NB4 (cell line): ENCODE results near the gene CPHXL2.

Source experiments
- DNase-seq: peaks from one replicate; pipeline ENCODE4 v3.0.0; 2010; ENCODE audit warnings: low read depth
- H3K4me3 ChIP-seq: one replicate; pipeline ENCODE4 v1.5.1; 2011; ENCODE audit warnings: mild to moderate bottlenecking, low read depth, low read length, moderate library complexity
- CTCF ChIP-seq: IDR thresholded peaks from one replicate; pipeline ENCODE4 v1.5.1; 2012; ENCODE audit warnings: low read depth, low read length
- MAX ChIP-seq: IDR thresholded peaks from 2 replicates; pipeline ENCODE4 v1.6.1; 2011; ENCODE audit warnings: low read depth, low read length
- MYC ChIP-seq: IDR thresholded peaks from 2 replicates; pipeline ENCODE4 v1.6.1; 2011; ENCODE audit warnings: low read depth, low read length
- POLR2A ChIP-seq: IDR thresholded peaks from 2 replicates; pipeline ENCODE4 v1.6.1; 2011; ENCODE audit warnings: mild to moderate bottlenecking; ENCODE audit not compliant: insufficient read length; ENCODE audit errors: extremely low read depth

Gene CPHXL2

GRCh38 chr16:75626806-75627205 lies 50.0 kb downstream of the CPHXL2 start:
- DNase-seq, result no peak
- no peak overlapping the region for H3K4me3 ChIP-seq
- TF ChIP-seq POLR2A, result no peak
- TF ChIP-seq MAX, result no peak
- no peak for TF ChIP-seq CTCF
- no peak for TF ChIP-seq MYC

- H3K4me3 ChIP-seq, result no peak overlapping the region
- DNase-seq, result peak; percentile 78
- TF ChIP-seq MYC, result no peak
- TF ChIP-seq CTCF, result no peak
- no peak for TF ChIP-seq MAX
- TF ChIP-seq POLR2A, result no peak
Observed at GRCh38 chr16:75624921-75625334, 51.9 kb downstream of the CPHXL2 start.

GRCh38 chr16:75622761-75623605 lies 53.8 kb downstream of the CPHXL2 start, which contains the start of gene ADAT1:
TSS of gene ADAT1 (minus strand) at chr16:75623281. CDS start at chr16:75620799, 2,482 bp downstream.
- peak; percentile 98 for DNase-seq
- H3K4me3 ChIP-seq, result peak within 1 kb of the TSS; percentile 73
- TF ChIP-seq MYC (0 out of 2 replicates have a peak, but pooled peaks have one; percentile 24), POLR2A (peak; percentile 68), MAX (no peak; the same call in 1 of the 2 replicates), CTCF (no peak)

GRCh38 chr16:75621170-75621477 lies 55.7 kb downstream of the CPHXL2 start:
- peak overlapping the region; percentile 10 for H3K4me3 ChIP-seq
- DNase-seq, result peak; percentile 53
- TF ChIP-seq CTCF, result peak; percentile 43
- TF ChIP-seq MAX, result no peak

GRCh38 chr16:75620326-75621169 lies 56.3 kb downstream of the CPHXL2 start:
- TF ChIP-seq POLR2A (no peak), CTCF (no peak), MAX (no peak), MYC (no peak)
- no peak overlapping the region for H3K4me3 ChIP-seq
- no peak for DNase-seq
